B cell (primary cell): ENCODE data around the gene RERE. TPM values are rescaled to one million over a fixed set of nuclear protein-coding genes. Genes with fewer than 3 reads are reported as not detected.

Experiments
- ATAC-seq: fragments of 200-7000 bp; cut with Tn5 transposase; one replicate; pipeline ENCODE4 v1.10.0; 2021; ENCODE audit warnings: low read depth, mild to moderate bottlenecking, moderate number of reproducible peaks, moderate library complexity
- CTCF ChIA-PET: fragments of 350-600 bp; sonication (Branson Sonifier 250); formaldehyde crosslinking; loops from one replicate; lab custom pipeline; 2021; ENCODE audit warnings: antibody characterized with exemption, inconsistent platforms; lab: Charles Lee
- POLR2A ChIA-PET: fragments of 350-600 bp; sonication (Branson Sonifier 250); formaldehyde crosslinking; loops from one replicate; lab custom pipeline; 2021; ENCODE audit warnings: antibody characterized with exemption; lab: Charles Lee
- DNase-seq: peaks from one replicate; pipeline ENCODE4 v3.0.0; 2013
- H2AFZ ChIP-seq: 2 replicates; pipeline ENCODE4 v1.6.1; 2012; ENCODE audit warnings: mild to moderate bottlenecking, low read depth, low read length; ENCODE audit not compliant: insufficient read depth, poor library complexity, severe bottlenecking
- H3K27ac ChIP-seq, 2 donors: 1 replicate in 1 of 2; 2 replicates in 1 of 2; pipeline ENCODE4 v1.5.1; 2012 to 2013; ENCODE audit warnings: low read length in 2 of 2, mild to moderate bottlenecking in 2 of 2, moderate library complexity in 1 of 2
- H3K27me3 ChIP-seq, 4 experiments: fragments of 200-600 bp in 1 of 4; sonication (generic) in 1 of 4; replicated peaks in 1 of 4; 1 replicate in 2 of 4; 2 replicates in 2 of 4; pipeline versions ENCODE4 v1.6.1 to v1.7.0; 2013 to 2016; ENCODE audit warnings: low read length in 3 of 4, mild to moderate bottlenecking in 2 of 4, mixed read lengths in 1 of 4, moderate library complexity in 1 of 4; ENCODE audit not compliant: insufficient read depth in 4 of 4, control insufficient read depth in 3 of 4; ENCODE audit errors: control extremely low read depth in 1 of 4
- H3K36me3 ChIP-seq, 2 experiments: replicated peaks in 1 of 2; 1 replicate in 1 of 2; 2 replicates in 1 of 2; pipeline versions ENCODE4 v1.6.1 to v1.7.1; 2013; ENCODE audit warnings: low read length in 1 of 2; ENCODE audit not compliant: insufficient read depth in 2 of 2, control insufficient read depth in 1 of 2; ENCODE audit errors: control extremely low read depth in 1 of 2, extremely low read depth in 1 of 2
- H3K4me1 ChIP-seq, 2 donors: fragments of 200-600 bp in 1 of 2; sonication (generic) in 1 of 2; 1 replicate in 1 of 2; 2 replicates in 1 of 2; pipeline versions ENCODE4 v1.5.1 to v1.6.1; 2013 to 2017; ENCODE audit warnings: low read length in 2 of 2; ENCODE audit not compliant: control insufficient read depth in 2 of 2, insufficient read depth in 2 of 2
- H3K4me2 ChIP-seq: replicated peaks from 2 replicates; pipeline ENCODE3; 2012; ENCODE audit warnings: mild to moderate bottlenecking, low read depth, low read length; ENCODE audit not compliant: poor library complexity, severe bottlenecking
- H3K4me3 ChIP-seq, 5 experiments: fragments of 200-600 bp in 1 of 5; sonication (generic) in 1 of 5; 1 replicate in 3 of 5; 2 replicates in 2 of 5; pipeline versions ENCODE4 v1.5.1 to v1.7.0; 2011 to 2016; ENCODE audit warnings: low read length in 4 of 5, mild to moderate bottlenecking in 4 of 5, low read depth in 2 of 5, control low read depth in 1 of 5, moderate library complexity in 1 of 5; ENCODE audit not compliant: insufficient read depth in 1 of 5; ENCODE audit errors: control extremely low read depth in 1 of 5, extremely low read depth in 1 of 5
- H3K79me2 ChIP-seq: fragments of 200-600 bp; sonication (generic); one replicate; pipeline ENCODE4 v1.6.0; 2016; ENCODE audit warnings: low read length; ENCODE audit not compliant: control insufficient read depth, insufficient read depth
- H3K9ac ChIP-seq: fragments of 200-600 bp; sonication (generic); 2 replicates; pipeline ENCODE4 v1.6.1; 2017; ENCODE audit warnings: mild to moderate bottlenecking, low read length, moderate library complexity
- H3K9me3 ChIP-seq, 3 donors: one replicate each; pipeline versions ENCODE4 v1.6.1 to v1.7.1; 2013; ENCODE audit warnings: low read length in 2 of 3; ENCODE audit not compliant: control insufficient read depth in 2 of 3, insufficient read depth in 1 of 3; ENCODE audit errors: control extremely low read depth in 1 of 3
- H4K20me1 ChIP-seq: 2 replicates; pipeline ENCODE4 v1.6.0; 2012; ENCODE audit warnings: mild to moderate bottlenecking, low read length; ENCODE audit not compliant: insufficient read depth, control insufficient read depth, poor library complexity, severe bottlenecking
- H3K27ac Mint-ChIP-seq: one replicate; pipeline ENCODE4 v1.8.0; 2021; ENCODE audit warnings: mixed read lengths
- H3K27me3 Mint-ChIP-seq: one replicate; pipeline ENCODE4 v1.8.0; 2021; ENCODE audit warnings: mixed read lengths
- H3K4me1 Mint-ChIP-seq: one replicate; pipeline ENCODE4 v1.8.0; 2021; ENCODE audit warnings: mixed read lengths
- H3K4me3 Mint-ChIP-seq: one replicate; pipeline ENCODE4 v1.8.0; 2021; ENCODE audit warnings: mixed read lengths
- H3K9me3 Mint-ChIP-seq: one replicate; pipeline ENCODE4 v1.8.0; 2022; ENCODE audit warnings: mixed read lengths; ENCODE audit not compliant: insufficient read depth
- CTCF ChIP-seq: fragments of 200-600 bp; IDR thresholded peaks from one replicate; pipeline ENCODE4 v1.8.0; 2022; ENCODE audit warnings: antibody characterized with exemption, mild to moderate bottlenecking
- EZH2 ChIP-seq: IDR thresholded peaks from 2 replicates; pipeline ENCODE4 v1.6.1; 2012; ENCODE audit warnings: borderline replicate concordance, low read depth, mild to moderate bottlenecking, moderate library complexity, low read length; ENCODE audit not compliant: insufficient read depth, poor library complexity, severe bottlenecking
- WGBS: methylation state at CpG from one replicate; pipeline ENCODE4 v1.1.5; 2013; ENCODE audit warnings: missing lambda C conversion rate; ENCODE audit not compliant: insufficient coverage; 5-methylcytosine and 5-hydroxymethylcytosine counted together
- intact Hi-C: fragments of 100-400 bp; cut with micrococcal nuclease; formaldehyde crosslinking; loops from one replicate; pipeline ENCODE4 v1.10.0; 2022
- polyA plus RNA-seq: library from polyadenylated mRNA; depleted of rRNA; stranded (reverse); fragments of >200 nt; gene quantifications from 2 replicates; pipeline ENCODE4 v1.2.3, GENCODE V29; 2012
- total RNA-seq, 2 donors: library from RNA; stranded (reverse); fragments of 120-200 nt in 1 of 2; gene quantifications; 1 replicate in 1 of 2; 2 replicates in 1 of 2; pipeline versions ENCODE4 v1.2.3 to v1.2.4, GENCODE V29; 2013 to 2022

Gene RERE
- total and polyA plus RNA-seq, 2 donors (not counting 1 experiment from before 2014, with no cell fraction given): 27.3 to 132 TPM

- no peaks in the 10 kb centered on the region for H3K27me3 ChIP-seq
- TF ChIP-seq EZH2 (no peak), CTCF (no peak)
- Mint-ChIP-seq H3K4me3 (peak overlapping the region; percentile 47), H3K9me3 (no peaks in the 10 kb centered on the region), H3K27ac (peak overlapping the region; percentile 53), H3K27me3 (no peaks in the 10 kb centered on the region), H3K4me1 (peaks cover 48% of the 10 kb centered on the region)
- peaks cover 2 to 30% of the 10 kb centered on the region in 2 experiments for H3K36me3 ChIP-seq
- H3K9ac ChIP-seq: no peak overlapping the region
- H3K4me2 ChIP-seq: peak overlapping the region; percentile 41
- peak; percentile 76 for ATAC-seq
- H3K4me1 ChIP-seq: peaks cover 20 to 28% of the 10 kb centered on the region in 2 donors
- peak; percentile 52 for DNase-seq
- CTCF ChIA-PET: interaction anchor here (0.6 to 1.7 kb wide), 4 partner anchors 56 to 1161 kb away, joined by 3 to 5 read pairs (median 3); no protein-coding TSS in a partner anchor
- POLR2A ChIA-PET: interaction anchor here (0.6 kb wide), 1 partner anchor 651 kb away, joined by 10 read pairs; no protein-coding TSS in a partner anchor
- H3K79me2 ChIP-seq: peaks cover 37% of the 10 kb centered on the region
- H4K20me1 ChIP-seq: peaks cover 1% of the 10 kb centered on the region
- H3K9me3 ChIP-seq: no peaks in the 10 kb centered on the region
- no peak overlapping the region for H3K27ac ChIP-seq
- H3K4me3 ChIP-seq: no peak overlapping the region
- intact Hi-C loops: no loop called here
- no peak overlapping the region for H2AFZ ChIP-seq
- 33% methylated on average over 12 of the region's 13 CpGs for WGBS
Observed at GRCh38 chr1:8465692-8466091, 351.7 kb downstream of the RERE start.

GRCh38 chr1:8465013-8465412, 352.4 kb downstream of the RERE start:
- no peak for ATAC-seq
- Mint-ChIP-seq H3K4me3 (no peak overlapping the region), H3K9me3 (no peaks in the 10 kb centered on the region), H3K27ac (no peak overlapping the region), H3K27me3 (no peaks in the 10 kb centered on the region), H3K4me1 (peaks cover 48% of the 10 kb centered on the region)
- H3K9me3 ChIP-seq: no peaks in the 10 kb centered on the region
- no peak for TF ChIP-seq EZH2
- TF ChIP-seq CTCF: no peak
- H3K27me3 ChIP-seq: no peaks in the 10 kb centered on the region
- H3K4me3 ChIP-seq: no peak overlapping the region
- peaks cover 4% of the 10 kb centered on the region for H4K20me1 ChIP-seq
- no peak overlapping the region for H2AFZ ChIP-seq
- intact Hi-C loops: no loop called here
- H3K27ac ChIP-seq: no peak overlapping the region
- H3K4me1 ChIP-seq: peaks cover 20 to 28% of the 10 kb centered on the region in 2 donors
- H3K4me2 ChIP-seq: no peak overlapping the region
- H3K79me2 ChIP-seq: peaks cover 32% of the 10 kb centered on the region
- whole genome bisulfite sequencing: 93% methylated on average over 5 of the region's 5 CpGs
- DNase-seq: no peak
- CTCF ChIA-PET: interaction anchor here (0.6 to 1.7 kb wide), 4 partner anchors 16 to 1161 kb away, joined by 3 to 5 read pairs (median 3); no protein-coding TSS in a partner anchor
- no peak overlapping the region for H3K9ac ChIP-seq
- POLR2A ChIA-PET: no interaction called here
- peaks cover 2 to 30% of the 10 kb centered on the region in 2 experiments for H3K36me3 ChIP-seq
